Measurements from ENCODE around the gene VPS26B. TPM values are rescaled to one million over a fixed set of nuclear protein-coding genes. Genes with fewer than 3 reads are reported as not detected.
"Not testable (repeated sequence)": the region's sequence is repeated elsewhere in the genome, so short reads cannot be mapped to it uniquely, and the experiment has no call there.

VPS26B gene
- 10 to 100 TPM; 75.8 to 76.3 TPM for total RNA-seq

DNA sequence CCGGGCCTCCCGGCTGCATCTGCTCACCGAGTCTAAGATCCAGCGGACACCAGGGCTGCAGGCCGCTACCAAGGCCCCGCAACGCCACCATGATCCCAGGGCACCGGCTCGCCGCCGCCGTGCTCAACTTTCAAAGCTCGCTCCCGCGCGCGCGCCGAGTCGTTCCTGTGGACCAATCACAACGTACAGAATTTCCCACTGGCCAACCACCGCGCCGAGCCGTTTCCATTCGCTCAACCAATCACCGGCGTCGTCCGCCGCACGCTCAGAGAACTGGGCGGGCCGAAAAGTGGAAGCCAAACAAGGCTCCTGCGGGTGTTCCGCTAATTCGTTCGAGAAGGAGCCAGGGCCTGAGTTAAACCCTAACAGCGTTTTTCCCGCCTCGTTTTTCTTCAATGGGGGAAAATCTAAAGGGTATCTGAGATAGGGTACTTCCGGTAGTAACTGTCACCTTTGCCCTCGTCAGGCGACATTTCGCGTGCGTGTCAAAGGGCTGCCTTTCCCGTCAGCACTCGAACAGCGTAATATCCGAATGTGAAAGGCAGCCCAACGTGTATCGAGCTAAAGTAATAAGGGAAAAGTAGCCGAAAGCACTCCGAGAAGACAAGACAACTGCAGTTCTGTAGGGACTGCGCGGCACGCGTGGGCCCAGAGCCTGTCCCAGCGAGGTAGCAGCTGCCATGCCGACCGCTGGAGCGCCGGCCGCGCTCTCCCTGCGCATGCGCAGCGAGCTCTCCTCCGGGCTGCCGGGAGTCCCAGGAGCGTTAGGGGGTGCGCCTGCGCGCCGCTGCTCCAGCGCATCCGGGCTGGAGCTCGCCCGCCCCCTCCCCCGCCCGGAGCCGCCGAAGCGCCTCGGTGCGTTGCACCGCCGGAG is at the start of gene VPS26B, which contains the start of gene NCAPD3:
Gene VPS26B (plus strand): TSS at position 836 of the 874 bp plus-strand sequence. CDS start 452 bp downstream, outside the sequence.
Gene NCAPD3 (minus strand): TSS at position 132 of the 874 bp plus-strand sequence. CDS start 41 bp downstream, at position 91.
- DNase-seq: peak; percentile 95
- Mint-ChIP-seq H3K27me3 (no peaks in the 10 kb centered on the region), H3K9me3 (no peaks in the 10 kb centered on the region), H3K4me1 (peaks cover 57% of the 10 kb centered on the region), H3K4me3 (peak within 1 kb of the TSS; percentile 99), H3K27ac (peak within 1 kb of the TSS; percentile 95), H3K36me3 (peaks cover 21% of the 10 kb centered on the region)
- POLR2A ChIA-PET: interaction anchor here (0.6 to 3.9 kb wide), 21 partner anchors 9 to 276 kb away, joined by 3 to 44 read pairs (median 5); partner anchors contain the start of genes ACAD8, GLB1L3, JAM3 and THYN1
- ATAC-seq (ENCODE audit: low read depth): peak; percentile 82

DNA sequence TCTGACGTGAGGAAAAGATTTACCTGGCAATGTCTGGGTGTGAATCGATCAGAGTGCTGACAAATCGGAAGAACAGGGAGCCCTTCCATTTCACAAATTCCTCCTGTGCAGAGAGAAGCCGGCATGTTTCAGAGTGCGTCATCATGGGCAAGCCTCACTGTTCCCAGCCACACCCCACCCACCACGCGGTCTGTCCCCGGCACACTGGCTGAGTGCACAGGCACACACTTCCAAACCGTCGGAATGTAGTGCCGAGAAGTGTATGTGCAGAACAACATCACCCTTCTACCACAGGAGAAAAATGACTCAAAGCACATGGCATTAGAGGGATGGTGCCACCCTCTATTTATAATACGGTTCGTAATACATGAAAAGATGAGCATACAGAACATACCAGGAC is 48.2 kb upstream of the VPS26B start:
- Mint-ChIP-seq H3K4me3 (no peak overlapping the region), H3K27me3 (no peaks in the 10 kb centered on the region), H3K36me3 (peaks cover 25% of the 10 kb centered on the region), H3K9me3 (no peaks in the 10 kb centered on the region), H3K27ac (no peak overlapping the region), H3K4me1 (no peaks in the 10 kb centered on the region)
- no peak for ATAC-seq (ENCODE audit: low read depth)
- DNase-seq: no peak
- POLR2A ChIA-PET: no interaction called here

DNA sequence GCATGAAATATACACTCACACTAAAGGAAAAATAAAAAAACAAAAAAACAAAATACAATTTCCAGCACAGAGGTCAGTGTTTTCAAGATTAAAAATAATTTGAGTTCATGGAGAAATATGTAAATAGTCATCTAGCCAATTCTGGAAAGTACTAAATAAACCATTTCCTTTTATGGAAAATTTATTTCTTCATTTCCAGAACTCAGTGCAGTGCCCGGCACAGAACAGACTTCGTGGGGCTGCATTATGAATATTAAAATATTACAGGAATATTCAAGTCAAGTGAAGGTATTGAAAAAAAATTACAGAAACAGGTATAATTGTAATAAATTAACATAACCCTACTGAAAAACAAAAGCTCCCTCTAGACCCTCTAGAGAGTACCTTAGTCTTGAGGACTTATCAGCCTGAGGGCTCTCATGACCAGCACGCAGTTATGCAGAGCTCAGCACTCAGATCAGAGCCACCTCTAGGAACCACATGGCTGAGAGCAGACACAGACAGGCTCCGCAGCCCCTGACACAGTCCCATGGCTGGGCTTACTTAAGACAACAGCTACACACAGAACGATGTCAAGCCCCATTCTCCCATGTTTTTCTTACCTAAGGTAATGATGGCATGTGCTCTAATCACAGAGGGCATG is 46.3 kb upstream of the VPS26B start:
- no peak overlapping the region for H3K27ac Mint-ChIP-seq
- no peaks in the 10 kb centered on the region for H3K9me3 Mint-ChIP-seq
- no peak for ATAC-seq (ENCODE audit: low read depth)
- POLR2A ChIA-PET: no interaction called here
- H3K36me3 Mint-ChIP-seq: peaks cover 20% of the 10 kb centered on the region
- no peaks in the 10 kb centered on the region for H3K4me1 Mint-ChIP-seq
- no peak for DNase-seq
- H3K4me3 Mint-ChIP-seq: no peak overlapping the region
- H3K27me3 Mint-ChIP-seq: no peaks in the 10 kb centered on the region

DNA sequence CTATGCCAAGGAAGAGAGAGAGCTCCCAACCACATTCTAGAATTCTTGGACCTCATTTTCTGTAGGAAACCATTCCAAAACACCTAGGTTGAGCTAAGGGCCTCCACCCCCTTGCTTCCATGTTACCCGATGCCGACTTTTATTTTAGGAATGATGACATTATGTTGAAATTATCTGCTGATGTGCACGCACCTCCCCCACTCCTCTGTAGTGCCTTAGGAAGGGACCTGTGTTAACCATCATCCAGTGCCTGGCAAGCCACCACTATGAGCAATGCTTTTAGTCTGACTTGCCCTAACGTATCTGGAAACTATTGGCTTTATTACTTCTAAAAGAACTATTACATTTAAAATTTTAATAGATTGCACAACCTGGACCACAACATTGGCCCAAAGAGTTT is 42.8 kb upstream of the VPS26B start:
- H3K27me3 Mint-ChIP-seq: no peaks in the 10 kb centered on the region
- DNase-seq (no peak), ATAC-seq (ENCODE audit: low read depth) (no peak)
- peaks cover 26% of the 10 kb centered on the region for H3K36me3 Mint-ChIP-seq
- POLR2A ChIA-PET: no interaction called here
- no peaks in the 10 kb centered on the region for H3K9me3 Mint-ChIP-seq
- H3K4me1 Mint-ChIP-seq: no peaks in the 10 kb centered on the region
- H3K4me3 Mint-ChIP-seq: no peak overlapping the region
- H3K27ac Mint-ChIP-seq: no peak overlapping the region

DNA sequence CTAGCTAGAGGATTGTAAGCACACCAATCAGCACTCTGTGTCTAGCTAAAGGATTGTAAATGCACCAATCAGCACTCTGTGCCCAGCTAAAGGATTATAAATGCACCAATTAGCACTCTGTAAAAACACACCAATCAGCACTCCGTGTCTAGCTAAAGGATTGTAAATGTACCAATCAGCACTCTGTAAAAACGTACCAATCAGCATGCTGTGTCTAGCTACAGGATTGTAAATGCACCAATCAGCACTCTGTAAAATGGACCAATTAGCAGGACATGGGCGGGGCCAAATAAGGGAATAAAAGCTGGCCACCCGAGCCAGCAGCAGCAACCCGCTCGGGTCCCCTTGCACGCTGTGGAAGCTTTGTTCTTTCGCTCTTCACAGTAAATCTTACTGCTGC is 36.4 kb upstream of the VPS26B start:
- DNase-seq; H3K27ac Mint-ChIP-seq; H3K4me1 Mint-ChIP-seq; ATAC-seq (ENCODE audit: low read depth); H3K27me3 Mint-ChIP-seq; H3K4me3 Mint-ChIP-seq; H3K9me3 Mint-ChIP-seq; POLR2A ChIA-PET: not testable (repeated sequence)
- peaks cover 67% of the 10 kb centered on the region for H3K36me3 Mint-ChIP-seq

DNA sequence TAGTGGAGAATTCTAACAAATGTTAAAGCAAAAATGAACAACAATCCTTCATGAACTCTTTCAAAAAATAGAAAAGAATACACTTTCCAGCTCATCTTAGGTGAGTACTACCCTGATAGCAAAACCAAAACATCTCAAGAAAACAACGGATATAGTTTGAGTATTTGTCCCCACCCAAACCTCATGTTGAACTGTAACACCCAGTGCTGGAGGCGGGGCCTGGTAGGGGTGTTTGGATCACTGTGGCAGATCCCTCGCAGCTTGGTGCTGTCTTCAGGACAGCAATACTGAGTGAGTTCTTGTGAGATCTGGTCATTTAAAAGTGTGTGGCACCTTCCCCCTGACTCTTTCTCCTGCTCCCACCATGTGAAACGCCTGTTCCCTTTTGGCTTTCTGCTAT is 27.7 kb upstream of the VPS26B start:
- Mint-ChIP-seq H3K4me3 (no peak overlapping the region), H3K27ac (no peak overlapping the region), H3K4me1 (peaks cover 2% of the 10 kb centered on the region), H3K9me3 (no peaks in the 10 kb centered on the region), H3K27me3 (no peaks in the 10 kb centered on the region), H3K36me3 (peaks cover 40% of the 10 kb centered on the region)
- DNase-seq (no peak), ATAC-seq (ENCODE audit: low read depth) (no peak)
- POLR2A ChIA-PET: interaction anchor here (1.1 kb wide), 1 partner anchor 12 kb away, joined by 3 read pairs; no protein-coding TSS in a partner anchor

DNA sequence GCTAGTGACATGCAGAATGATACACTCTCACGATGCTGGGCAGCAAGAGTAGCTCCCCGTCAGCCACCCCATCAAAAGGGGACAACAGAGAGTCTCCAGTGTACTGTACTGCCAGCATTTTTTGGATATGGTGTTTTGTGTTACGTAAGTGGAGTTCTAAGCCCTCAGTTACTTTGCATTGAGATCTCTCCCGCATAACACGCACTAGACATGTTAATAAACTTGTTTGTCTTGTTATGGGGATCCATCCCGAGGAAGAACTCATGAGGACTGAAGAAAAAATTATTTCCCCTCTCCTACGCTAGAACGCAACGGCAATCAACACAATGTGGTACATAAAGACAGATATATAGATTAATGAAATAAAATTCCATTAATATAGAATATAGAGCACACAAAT is 24.9 kb upstream of the VPS26B start:
- Mint-ChIP-seq H3K27me3 (no peaks in the 10 kb centered on the region), H3K4me3 (no peak overlapping the region), H3K36me3 (peaks cover 32% of the 10 kb centered on the region), H3K4me1 (peaks cover 2% of the 10 kb centered on the region), H3K9me3 (no peaks in the 10 kb centered on the region), H3K27ac (no peak overlapping the region)
- ATAC-seq (ENCODE audit: low read depth) (no peak), DNase-seq (no peak)
- POLR2A ChIA-PET: interaction anchor here (2.0 kb wide), 1 partner anchor 25 kb away, joined by 5 read pairs; the partner anchor contains the start of genes NCAPD3 and VPS26B

DNA sequence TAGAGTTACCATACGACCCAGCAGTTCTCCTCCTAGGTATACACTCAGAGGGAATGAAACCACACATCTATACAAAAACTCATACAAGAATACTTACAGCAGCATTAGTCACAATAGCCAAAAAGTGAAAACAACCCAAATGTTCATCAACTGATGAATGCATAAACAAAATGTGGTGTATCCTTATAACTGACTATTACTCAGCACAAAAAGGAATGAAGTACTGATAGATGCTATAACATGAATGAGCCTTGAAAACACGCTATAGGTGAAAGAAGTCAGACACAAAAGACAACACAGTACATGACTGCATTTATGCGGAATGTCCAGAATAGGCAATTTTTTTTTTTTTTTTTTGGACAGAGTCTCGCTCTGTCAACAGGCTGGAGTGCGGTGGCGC is 23.8 kb upstream of the VPS26B start:
- peaks cover 39% of the 10 kb centered on the region for H3K36me3 Mint-ChIP-seq
- ATAC-seq (ENCODE audit: low read depth) (no peak), DNase-seq (no peak)
- no peak overlapping the region for H3K27ac Mint-ChIP-seq
- H3K4me3 Mint-ChIP-seq: no peak overlapping the region
- H3K27me3 Mint-ChIP-seq: no peaks in the 10 kb centered on the region
- H3K4me1 Mint-ChIP-seq: peaks cover 2% of the 10 kb centered on the region
- H3K9me3 Mint-ChIP-seq: no peaks in the 10 kb centered on the region
- POLR2A ChIA-PET: interaction anchor here (2.0 kb wide), 1 partner anchor 24 kb away, joined by 5 read pairs; the partner anchor contains the start of genes NCAPD3 and VPS26B

DNA sequence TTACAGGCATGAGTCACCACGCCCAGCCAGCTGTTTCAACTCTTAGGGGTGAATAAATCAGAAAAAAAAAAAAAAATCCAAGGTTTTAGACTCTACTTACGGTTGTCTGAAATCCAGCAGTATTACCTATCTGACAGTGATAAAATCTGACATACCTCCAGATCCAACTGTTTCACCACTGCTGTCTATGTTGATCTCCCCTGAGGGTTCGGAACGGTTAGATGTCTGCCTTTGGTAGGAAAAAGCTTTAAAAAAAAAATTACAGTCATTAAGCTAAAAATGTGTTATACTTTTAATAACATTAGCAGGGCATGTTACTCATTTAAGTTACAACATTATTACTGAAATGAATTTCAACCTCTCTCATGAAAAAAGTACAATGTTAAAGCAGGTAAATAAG is 21.8 kb upstream of the VPS26B start:
- H3K27ac Mint-ChIP-seq: no peak overlapping the region
- H3K36me3 Mint-ChIP-seq: peaks cover 42% of the 10 kb centered on the region
- DNase-seq (no peak), ATAC-seq (ENCODE audit: low read depth) (no peak)
- no peaks in the 10 kb centered on the region for H3K27me3 Mint-ChIP-seq
- H3K4me3 Mint-ChIP-seq: no peak overlapping the region
- H3K4me1 Mint-ChIP-seq: peaks cover 3% of the 10 kb centered on the region
- POLR2A ChIA-PET: no interaction called here
- H3K9me3 Mint-ChIP-seq: no peaks in the 10 kb centered on the region

DNA sequence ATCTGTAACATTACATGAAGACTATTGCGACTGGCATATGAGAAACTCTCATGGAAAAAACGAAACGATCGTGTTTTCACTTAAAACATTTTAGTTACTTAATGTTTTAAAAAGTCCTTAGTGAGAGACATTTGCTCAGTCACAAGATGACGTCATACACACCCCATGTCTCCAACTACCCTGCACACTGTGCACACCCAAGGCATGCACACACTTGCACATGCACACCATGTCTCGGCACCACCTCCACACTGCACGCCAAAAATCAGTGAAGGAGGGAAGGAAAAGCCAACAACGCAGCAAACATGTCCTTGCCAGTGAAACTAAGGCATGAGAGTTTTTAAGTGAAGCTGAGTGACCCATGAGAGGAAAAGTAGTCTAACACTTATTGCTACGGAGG is 18.7 kb upstream of the VPS26B start:
- Mint-ChIP-seq H3K4me1 (peaks cover 3% of the 10 kb centered on the region), H3K27me3 (no peaks in the 10 kb centered on the region), H3K27ac (no peak overlapping the region), H3K36me3 (peaks cover 36% of the 10 kb centered on the region), H3K4me3 (no peak overlapping the region), H3K9me3 (no peaks in the 10 kb centered on the region)
- no peak for ATAC-seq (ENCODE audit: low read depth)
- POLR2A ChIA-PET: interaction anchor here (1.8 kb wide), 1 partner anchor 71 kb away, joined by 5 read pairs; the partner anchor contains the start of gene GLB1L3
- DNase-seq: no peak

DNA sequence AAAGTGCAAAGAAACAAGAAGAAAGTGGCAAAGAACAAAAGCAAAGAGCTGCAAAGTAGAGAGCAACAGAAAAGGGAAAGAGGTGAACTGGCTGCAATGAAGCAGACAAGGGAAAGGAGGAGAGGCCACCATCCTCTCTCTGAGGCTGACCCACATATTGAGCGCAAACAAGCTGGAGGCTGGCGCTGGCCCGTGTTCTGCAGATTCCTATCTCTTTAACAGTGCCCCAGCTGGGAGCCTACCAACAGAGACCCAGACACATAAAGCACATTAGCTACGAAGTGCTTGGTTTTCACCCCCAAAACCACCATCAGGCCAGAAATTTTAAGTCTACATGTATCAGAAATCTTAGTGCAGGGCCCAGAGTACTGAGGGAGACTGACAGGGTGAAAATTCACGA is 18.3 kb upstream of the VPS26B start:
- Mint-ChIP-seq H3K27ac (no peak overlapping the region), H3K9me3 (no peaks in the 10 kb centered on the region), H3K27me3 (no peaks in the 10 kb centered on the region), H3K4me1 (peaks cover 3% of the 10 kb centered on the region), H3K4me3 (no peak overlapping the region), H3K36me3 (peaks cover 34% of the 10 kb centered on the region)
- no peak for DNase-seq
- no peak for ATAC-seq (ENCODE audit: low read depth)
- POLR2A ChIA-PET: interaction anchor here (1.8 kb wide), 1 partner anchor 70 kb away, joined by 5 read pairs; the partner anchor contains the start of gene GLB1L3

DNA sequence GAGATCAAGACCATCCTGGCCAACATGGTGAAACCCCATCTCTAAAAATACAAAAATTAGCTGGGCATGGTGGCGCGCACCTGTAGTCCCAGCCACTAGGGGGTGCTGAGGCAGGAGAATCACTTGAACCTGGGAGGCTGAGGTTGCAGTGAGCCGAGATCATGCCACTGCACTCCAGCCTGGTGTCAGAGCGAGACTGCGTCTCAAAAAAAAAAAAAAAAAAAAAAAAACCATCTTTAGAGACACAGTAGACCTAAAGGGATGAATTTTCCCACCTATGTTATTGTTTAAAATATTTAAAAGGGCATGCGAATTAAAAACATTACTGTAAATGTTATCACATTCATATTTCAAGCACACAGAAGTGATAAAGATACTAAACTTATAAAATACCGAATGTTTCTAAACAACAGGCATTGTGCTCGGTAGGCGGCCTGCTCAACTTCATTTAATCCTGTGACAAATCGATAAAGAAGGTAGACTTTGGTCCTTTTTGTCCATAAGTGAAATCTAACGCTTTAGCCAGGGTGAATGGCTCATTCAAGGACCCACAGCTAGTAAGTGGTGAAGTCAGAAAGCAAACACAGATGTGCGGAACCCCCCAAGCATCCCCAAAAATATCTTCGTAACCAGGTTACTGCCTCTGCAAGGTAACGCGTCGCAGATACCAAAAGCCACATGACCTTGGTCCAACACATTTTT is 16.8 kb upstream of the VPS26B start:
- no peak overlapping the region for H3K27ac Mint-ChIP-seq
- POLR2A ChIA-PET: interaction anchor here (0.7 to 1.8 kb wide), 5 partner anchors 11 to 579 kb away, joined by 3 to 10 read pairs (median 6); partner anchors contain the start of genes GLB1L3, NCAPD3 and VPS26B
- H3K27me3 Mint-ChIP-seq: no peaks in the 10 kb centered on the region
- H3K4me3 Mint-ChIP-seq: no peak overlapping the region
- H3K9me3 Mint-ChIP-seq: no peaks in the 10 kb centered on the region
- peak; percentile 66 for DNase-seq
- peaks cover 30% of the 10 kb centered on the region for H3K36me3 Mint-ChIP-seq
- ATAC-seq (ENCODE audit: low read depth): no peak
- peaks cover 3% of the 10 kb centered on the region for H3K4me1 Mint-ChIP-seq

DNA sequence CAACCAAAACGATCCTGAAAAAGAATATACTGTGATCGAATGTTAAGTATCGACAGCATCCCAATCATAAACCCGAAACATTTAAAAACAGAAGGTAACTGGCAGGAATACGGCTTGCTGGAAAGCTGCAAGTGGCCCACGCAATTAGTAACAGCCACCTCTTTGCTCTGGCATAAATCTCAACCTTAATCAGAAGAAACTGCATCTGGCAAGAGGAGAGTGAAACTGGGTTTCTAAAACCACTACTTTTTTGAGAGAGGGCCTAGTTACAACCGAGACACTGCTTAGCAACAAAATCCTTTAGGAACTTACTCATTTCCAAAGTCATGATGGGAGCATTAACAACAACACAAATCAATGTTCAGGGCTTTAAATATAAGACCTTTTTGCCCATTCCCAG is 8.6 kb upstream of the VPS26B start:
- ATAC-seq (ENCODE audit: low read depth) (no peak), DNase-seq (no peak)
- Mint-ChIP-seq H3K4me3 (no peak overlapping the region), H3K27me3 (no peaks in the 10 kb centered on the region), H3K9me3 (no peaks in the 10 kb centered on the region), H3K4me1 (peaks cover 39% of the 10 kb centered on the region), H3K36me3 (peaks cover 46% of the 10 kb centered on the region), H3K27ac (no peak overlapping the region)
- POLR2A ChIA-PET: no interaction called here
